ENCODE measurements around the gene KCNJ16. TPM values are rescaled to one million over a fixed set of nuclear protein-coding genes. Genes with fewer than 3 reads are reported as not detected.

Gene KCNJ16
- total RNA-seq, 4 donors from 2014 or later: 1.00 TPM; not detected in 3

GRCh38 chr17:70102531-70102930 lies 27.5 kb downstream of the KCNJ16 start:
- in situ Hi-C loops (cut with MboI; ENCODE audit: low sequenced_read_pairs in 4 of 4): no loop called here
- intact Hi-C loops (cut with DNase I; ENCODE audit: low total_unique reads): no loop called here
- ATAC-seq (no peak), DNase-seq (no peak)
- H3K27me3 ChIP-seq: no peaks in the 10 kb centered on the region
- H3K4me3 ChIP-seq: no peak overlapping the region
- H3K27ac ChIP-seq: no peak overlapping the region
- no peaks in the 10 kb centered on the region for H3K36me3 ChIP-seq
- H3K9me3 ChIP-seq: no peaks in the 10 kb centered on the region
- TF ChIP-seq CTCF (IDR thresholded peaks at IDR 0.05 in 4 of 5, conservative IDR thresholded peaks at IDR 0.05 in 1 of 5) (no peak), POLR2A (IDR thresholded peaks at IDR 0.05) (no peak)
- H3K4me1 ChIP-seq: peaks cover 0 to 13% of the 10 kb centered on the region in 2 donors

- DNase-seq (no peak), ATAC-seq (no peak)
- in situ Hi-C loops (cut with MboI; ENCODE audit: low sequenced_read_pairs in 4 of 4): no loop called here
- H3K9me3 ChIP-seq: no peaks in the 10 kb centered on the region
- H3K27ac ChIP-seq: no peak overlapping the region
- no peaks in the 10 kb centered on the region for H3K27me3 ChIP-seq
- TF ChIP-seq POLR2A (IDR thresholded peaks at IDR 0.05): no peak
- no peak for TF ChIP-seq CTCF (IDR thresholded peaks at IDR 0.05 in 4 of 5, conservative IDR thresholded peaks at IDR 0.05 in 1 of 5)
- no peaks in the 10 kb centered on the region for H3K36me3 ChIP-seq
- H3K4me1 ChIP-seq: peaks cover 12 to 18% of the 10 kb centered on the region in 2 donors
- intact Hi-C loops (cut with DNase I; ENCODE audit: low total_unique reads): no loop called here
- no peak overlapping the region for H3K4me3 ChIP-seq
Observed at GRCh38 chr17:70104791-70105523, 29.9 kb downstream of the KCNJ16 start.

GRCh38 chr17:70105641-70106040 lies 30.6 kb downstream of the KCNJ16 start:
- no peak overlapping the region for H3K27ac ChIP-seq
- ATAC-seq: no peak
- intact Hi-C loops (cut with DNase I; ENCODE audit: low total_unique reads): no loop called here
- no peak for DNase-seq
- no peaks in the 10 kb centered on the region for H3K36me3 ChIP-seq
- TF ChIP-seq POLR2A (IDR thresholded peaks at IDR 0.05): no peak
- TF ChIP-seq CTCF (IDR thresholded peaks at IDR 0.05 in 4 of 5, conservative IDR thresholded peaks at IDR 0.05 in 1 of 5): no peak
- no peaks in the 10 kb centered on the region for H3K27me3 ChIP-seq
- H3K9me3 ChIP-seq: no peaks in the 10 kb centered on the region
- in situ Hi-C loops (cut with MboI; ENCODE audit: low sequenced_read_pairs in 4 of 4): no loop called here
- no peak overlapping the region for H3K4me3 ChIP-seq
- peaks cover 13 to 19% of the 10 kb centered on the region in 2 donors for H3K4me1 ChIP-seq

GRCh38 chr17:70106551-70106950 lies 31.5 kb downstream of the KCNJ16 start:
- in situ Hi-C loops (cut with MboI; ENCODE audit: low sequenced_read_pairs in 4 of 4): no loop called here
- DNase-seq: no peak
- Histone ChIP-seq H3K27ac (no peak overlapping the region), H3K9me3 (no peaks in the 10 kb centered on the region), H3K4me3 (no peak overlapping the region), H3K27me3 (no peaks in the 10 kb centered on the region), H3K4me1 (peaks cover 13 to 19% of the 10 kb centered on the region in 2 donors), H3K36me3 (no peaks in the 10 kb centered on the region)
- no peak for ATAC-seq
- intact Hi-C loops (cut with DNase I; ENCODE audit: low total_unique reads): no loop called here
- TF ChIP-seq POLR2A (IDR thresholded peaks at IDR 0.05) (no peak), CTCF (IDR thresholded peaks at IDR 0.05 in 4 of 5, conservative IDR thresholded peaks at IDR 0.05 in 1 of 5) (no peak)

Data from gastrocnemius medialis (tissue), 4 donors.